NK-92 (cell line): ENCODE results near the gene STIMATE.

ENCODE experiments used
- DNase-seq: peaks from one replicate; lab custom pipeline; 2025; ENCODE audit not compliant: unreplicated experiment; lab: John Stamatoyannopoulos, UW

Gene STIMATE

GRCh38 chr3:52894756-52895155 is 2.6 kb downstream of the STIMATE start:
- DNase-seq: no peak

- DNase-seq: no peak
These were observed 3.6 kb downstream of the STIMATE start for GRCh38 chr3:52893723-52894122.

GRCh38 chr3:52892625-52893311 is 4.6 kb downstream of the STIMATE start:
- DNase-seq: no peak

- no peak for DNase-seq
These were observed 5.1 kb downstream of the STIMATE start for GRCh38 chr3:52892290-52892624.

GRCh38 chr3:52891615-52892081 is 5.7 kb downstream of the STIMATE start:
- DNase-seq: no peak

GRCh38 chr3:52891164-52891563 is 6.2 kb downstream of the STIMATE start:
- DNase-seq: no peak

GRCh38 chr3:52890735-52891134 is 6.6 kb downstream of the STIMATE start:
- DNase-seq: no peak

GRCh38 chr3:52889901-52890300 is 7.4 kb downstream of the STIMATE start:
- no peak for DNase-seq

GRCh38 chr3:52887166-52887565 is 10.2 kb downstream of the STIMATE start:
- no peak for DNase-seq

GRCh38 chr3:52886049-52886730 is 11.2 kb downstream of the STIMATE start:
- DNase-seq: no peak

- no peak for DNase-seq
These were observed 15.0 kb downstream of the STIMATE start for GRCh38 chr3:52882377-52882776.

GRCh38 chr3:52881871-52882270 is 15.5 kb downstream of the STIMATE start:
- DNase-seq: no peak

GRCh38 chr3:52880474-52880873 is 16.9 kb downstream of the STIMATE start:
- DNase-seq: no peak

GRCh38 chr3:52880047-52880446 is 17.3 kb downstream of the STIMATE start:
- DNase-seq: no peak

GRCh38 chr3:52879581-52879980 is 17.8 kb downstream of the STIMATE start:
- no peak for DNase-seq

- DNase-seq: no peak
These were observed 18.3 kb downstream of the STIMATE start for GRCh38 chr3:52879090-52879489.

GRCh38 chr3:52877085-52877484 is 20.3 kb downstream of the STIMATE start:
- DNase-seq: no peak

GRCh38 chr3:52874864-52875587 is 22.3 kb downstream of the STIMATE start:
- no peak for DNase-seq

- DNase-seq: no peak
These were observed 23.1 kb downstream of the STIMATE start for GRCh38 chr3:52874160-52874701.

GRCh38 chr3:52873433-52874159 is 23.8 kb downstream of the STIMATE start:
- DNase-seq: no peak

GRCh38 chr3:52872245-52872644 is 25.1 kb downstream of the STIMATE start:
- no peak for DNase-seq
